Tibial artery (tissue), 4 donors: ENCODE results near the gene LYST.

ENCODE experiments used
- DNase-seq, 2 donors: peaks; one replicate each; pipeline ENCODE4 v3.0.0-alpha.2; 2019
- H3K27ac ChIP-seq, 2 donors: fragments of 200-600 bp; sonication (generic) in 1 of 2; 1 replicate in 1 of 2; 2 replicates in 1 of 2; pipeline ENCODE4 v1.5.1; 2018 to 2019; ENCODE audit warnings: mild to moderate bottlenecking in 1 of 2
- H3K27me3 ChIP-seq, 2 donors: fragments of 200-600 bp; sonication (generic) in 1 of 2; one replicate each; pipeline versions ENCODE4 v1.5.1 to v1.6.0; 2016 to 2019
- H3K36me3 ChIP-seq, 3 donors: fragments of 200-600 bp; sonication (generic) in 2 of 3; one replicate each; pipeline ENCODE4 v1.5.1; 2016 to 2019; ENCODE audit warnings: mild to moderate bottlenecking in 2 of 3
- H3K4me1 ChIP-seq, 4 donors: fragments of 200-600 bp; sonication (generic) in 2 of 4; 1 replicate in 3 of 4; 2 replicates in 1 of 4; pipeline ENCODE4 v1.5.1; 2016 to 2019
- H3K4me3 ChIP-seq, 2 donors: fragments of 200-600 bp; sonication (generic) in 1 of 2; 1 replicate in 1 of 2; 2 replicates in 1 of 2; pipeline ENCODE4 v1.5.1; 2018 to 2019; ENCODE audit warnings: mild to moderate bottlenecking in 2 of 2
- H3K9me3 ChIP-seq, 3 donors: fragments of 200-600 bp; sonication (generic) in 1 of 3; one replicate each; pipeline ENCODE4 v1.5.1; 2016 to 2019
- intact Hi-C: fragments of 100-400 bp; cut with DNase I; formaldehyde crosslinking; loops from one replicate; pipeline ENCODE4 v1.15.0; 2023; ENCODE audit warnings: low total_unique reads
- TF ChIP-seq, protein P1 (sequence below), 2 experiments: fragments of 200-600 bp in 1 of 2; fragments of 450-650 bp in 1 of 2; IDR thresholded peaks; one replicate each; pipeline ENCODE4 v1.5.1; 2017 to 2019; ENCODE audit warnings: antibody characterized with exemption in 2 of 2, mild to moderate bottlenecking in 1 of 2, moderate library complexity in 1 of 2

Gene LYST

DNA sequence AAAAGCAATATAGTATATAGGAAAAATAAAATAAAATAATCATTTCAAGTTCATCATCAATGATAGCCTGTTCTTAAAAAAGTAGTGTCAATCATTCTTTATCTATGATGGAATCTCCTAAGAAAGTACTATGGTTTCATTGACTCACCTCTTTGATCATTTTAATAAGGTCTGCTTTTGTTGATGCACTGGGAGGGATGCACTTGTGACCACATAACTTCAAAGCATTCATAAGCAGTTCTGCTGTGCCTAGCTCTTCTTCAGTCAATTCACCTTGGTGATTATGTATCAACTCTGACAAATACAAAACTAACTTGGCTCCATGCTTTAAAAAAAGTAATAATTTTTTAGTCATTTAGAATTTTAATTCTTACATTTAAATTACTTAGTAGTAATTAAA lies 132.4 kb downstream of the LYST start:
- no peaks in the 10 kb centered on the region for H3K27me3 ChIP-seq
- intact Hi-C loops: no loop called here

DNA sequence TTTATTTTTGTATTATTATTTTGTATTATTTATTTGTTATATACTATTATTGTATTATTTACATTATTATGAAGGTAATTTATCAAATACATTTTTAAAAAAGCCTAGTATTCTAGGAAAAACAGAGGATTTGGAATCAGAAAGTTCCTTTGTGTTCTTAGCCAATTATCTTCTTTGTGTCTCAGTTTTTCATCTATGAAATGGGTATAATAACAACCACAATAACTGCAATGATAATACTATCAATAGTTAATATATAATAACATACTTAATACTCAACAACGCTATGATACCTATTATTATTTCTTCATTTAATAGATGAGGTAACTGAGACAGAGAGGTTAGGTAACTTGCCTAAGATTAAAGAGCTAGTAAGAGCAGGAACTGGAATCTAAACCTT lies 136.7 kb downstream of the LYST start:
- peaks cover 23 to 35% (median 31%) of the 10 kb centered on the region in 3 donors for H3K36me3 ChIP-seq
- H3K9me3 ChIP-seq: no peaks in the 10 kb centered on the region
- no peaks in the 10 kb centered on the region for H3K4me1 ChIP-seq
- H3K27ac ChIP-seq: no peak overlapping the region
- no peak overlapping the region for H3K4me3 ChIP-seq
- TF ChIP-seq, protein P1, sequence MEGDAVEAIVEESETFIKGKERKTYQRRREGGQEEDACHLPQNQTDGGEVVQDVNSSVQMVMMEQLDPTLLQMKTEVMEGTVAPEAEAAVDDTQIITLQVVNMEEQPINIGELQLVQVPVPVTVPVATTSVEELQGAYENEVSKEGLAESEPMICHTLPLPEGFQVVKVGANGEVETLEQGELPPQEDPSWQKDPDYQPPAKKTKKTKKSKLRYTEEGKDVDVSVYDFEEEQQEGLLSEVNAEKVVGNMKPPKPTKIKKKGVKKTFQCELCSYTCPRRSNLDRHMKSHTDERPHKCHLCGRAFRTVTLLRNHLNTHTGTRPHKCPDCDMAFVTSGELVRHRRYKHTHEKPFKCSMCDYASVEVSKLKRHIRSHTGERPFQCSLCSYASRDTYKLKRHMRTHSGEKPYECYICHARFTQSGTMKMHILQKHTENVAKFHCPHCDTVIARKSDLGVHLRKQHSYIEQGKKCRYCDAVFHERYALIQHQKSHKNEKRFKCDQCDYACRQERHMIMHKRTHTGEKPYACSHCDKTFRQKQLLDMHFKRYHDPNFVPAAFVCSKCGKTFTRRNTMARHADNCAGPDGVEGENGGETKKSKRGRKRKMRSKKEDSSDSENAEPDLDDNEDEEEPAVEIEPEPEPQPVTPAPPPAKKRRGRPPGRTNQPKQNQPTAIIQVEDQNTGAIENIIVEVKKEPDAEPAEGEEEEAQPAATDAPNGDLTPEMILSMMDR (IDR thresholded peaks at IDR 0.05): no peak
- H3K27me3 ChIP-seq: no peaks in the 10 kb centered on the region
- intact Hi-C loops: no loop called here
- no peak for DNase-seq

More for the DNA sequence above, 132.4 kb downstream of the LYST start:
- Histone ChIP-seq H3K4me3 (no peak overlapping the region), H3K27ac (no peak overlapping the region), H3K4me1 (peaks cover 0 to 4% (median 0%) of the 10 kb centered on the region in 4 donors), H3K9me3 (no peaks in the 10 kb centered on the region), H3K36me3 (peaks cover 13 to 30% (median 27%) of the 10 kb centered on the region in 3 donors)
- TF ChIP-seq, protein P1 (IDR thresholded peaks at IDR 0.05): no peak
- no peak for DNase-seq

DNA sequence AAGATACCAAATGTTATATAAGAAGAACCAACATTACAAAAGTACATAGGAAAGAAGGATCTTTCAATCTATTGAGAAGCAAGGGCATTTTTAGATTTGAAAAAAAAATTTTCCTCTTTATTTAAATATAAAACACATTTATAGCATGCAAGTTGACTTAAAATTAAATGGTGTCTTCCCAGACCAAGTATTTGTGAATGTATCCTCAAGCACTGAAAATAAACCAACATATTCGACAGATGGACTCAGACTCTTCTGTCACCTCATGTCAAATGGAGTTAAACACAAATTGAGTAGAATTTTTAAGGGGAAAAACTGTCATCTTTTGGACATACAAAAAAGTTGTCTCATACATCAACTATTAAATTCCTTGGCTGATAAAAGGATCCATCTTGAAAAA lies 140.1 kb downstream of the LYST start:
- no peak for DNase-seq
- Histone ChIP-seq H3K36me3 (peaks cover 40 to 61% (median 58%) of the 10 kb centered on the region in 3 donors), H3K4me1 (no peaks in the 10 kb centered on the region), H3K27ac (no peak overlapping the region), H3K9me3 (no peaks in the 10 kb centered on the region), H3K4me3 (no peak overlapping the region), H3K27me3 (no peaks in the 10 kb centered on the region)
- intact Hi-C loops: no loop called here
- TF ChIP-seq, protein P1 (IDR thresholded peaks at IDR 0.05): no peak

DNA sequence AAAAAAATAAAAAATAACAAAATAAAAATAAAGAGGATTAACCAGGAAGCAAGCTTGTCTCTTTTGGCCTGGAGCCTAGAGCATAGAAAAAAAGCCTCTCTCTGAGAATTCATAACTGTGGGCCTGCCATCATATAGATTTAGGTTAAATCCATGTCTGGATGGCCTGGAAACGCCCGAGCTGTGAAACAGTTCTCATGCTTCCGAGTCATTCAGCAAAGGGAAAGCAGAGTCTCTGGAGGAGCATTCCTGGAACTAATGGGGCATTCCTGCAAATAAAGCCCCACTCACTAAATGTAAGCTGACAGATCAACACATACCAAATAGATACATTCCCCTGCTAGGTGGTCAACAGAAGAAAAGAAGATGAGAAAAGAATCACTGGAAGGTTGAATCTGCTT lies 141.3 kb downstream of the LYST start:
- Histone ChIP-seq H3K9me3 (no peaks in the 10 kb centered on the region), H3K36me3 (peaks cover 47 to 59% (median 55%) of the 10 kb centered on the region in 3 donors), H3K27ac (no peak overlapping the region), H3K4me3 (no peak overlapping the region), H3K4me1 (no peaks in the 10 kb centered on the region), H3K27me3 (no peaks in the 10 kb centered on the region)
- TF ChIP-seq, protein P1 (IDR thresholded peaks at IDR 0.05): no peak
- DNase-seq: no peak
- intact Hi-C loops: no loop called here

DNA sequence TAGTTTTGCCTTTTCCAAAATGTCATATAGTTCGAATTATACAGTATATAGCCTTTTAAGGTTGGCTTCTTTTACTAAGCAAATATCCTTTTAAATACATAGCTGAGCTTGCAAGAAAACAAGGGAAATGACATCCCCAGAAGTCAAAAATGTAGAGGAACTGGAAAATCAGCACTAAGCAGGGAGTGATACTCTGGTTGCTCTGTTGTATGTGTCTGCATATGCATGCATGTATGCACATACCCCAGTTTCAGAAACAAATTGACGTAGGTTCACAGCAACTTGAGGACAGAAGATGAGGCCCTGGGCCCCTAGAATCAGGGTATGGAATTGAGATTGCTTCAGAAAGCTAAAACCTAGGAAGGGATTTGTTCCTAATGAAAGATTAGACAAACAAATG lies 142.0 kb downstream of the LYST start:
- no peak for DNase-seq

More for the DNA sequence above, 142.0 kb downstream of the LYST start:
- Histone ChIP-seq H3K27ac (no peak overlapping the region), H3K9me3 (no peaks in the 10 kb centered on the region), H3K4me1 (no peaks in the 10 kb centered on the region), H3K27me3 (no peaks in the 10 kb centered on the region), H3K4me3 (no peak overlapping the region), H3K36me3 (peaks cover 42 to 55% (median 53%) of the 10 kb centered on the region in 3 donors)
- intact Hi-C loops: no loop called here
- TF ChIP-seq, protein P1 (IDR thresholded peaks at IDR 0.05): no peak
